Activated CD8-positive, alpha-beta memory T cell treated with anti-CD3 and anti-CD28 coated beads, Interleukin-2, amount 50 U/mL, for 48 hours (primary cell): ENCODE data around the gene CCDC127.
"Not testable (repeated sequence)": the region's sequence is repeated elsewhere in the genome, so short reads cannot be mapped to it uniquely, and the experiment has no call there.

ENCODE experiments used
- DNase-seq: peaks from one replicate; pipeline ENCODE4 v3.0.0-alpha.2; 2020

The CCDC127 gene

GRCh38 chr5:201672-202071, 16.3 kb downstream of the CCDC127 start:
- DNase-seq, result no peak

DNA sequence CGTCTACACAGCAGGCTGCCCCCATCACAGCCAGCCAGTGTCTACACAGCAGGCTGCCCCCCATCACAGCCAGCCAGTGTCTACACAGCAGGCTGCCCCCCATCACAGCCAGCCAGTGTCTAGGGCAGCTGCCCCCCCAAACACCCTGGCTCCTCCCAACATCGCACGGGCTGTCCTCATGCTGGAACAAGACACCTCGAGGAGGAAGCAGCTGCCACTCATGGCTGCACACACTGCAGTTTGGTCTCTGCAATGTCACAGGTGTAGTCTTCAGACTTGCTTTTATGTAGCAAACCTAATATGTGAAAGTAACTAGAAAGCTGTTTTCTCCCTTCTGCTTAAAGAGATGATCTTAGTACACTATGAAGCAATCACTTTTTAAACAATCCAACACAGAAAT, 17.0 kb downstream of the CCDC127 start:
- no peak for DNase-seq

- no peak for DNase-seq
Observed at GRCh38 chr5:199950-200645, 17.9 kb downstream of the CCDC127 start.

DNA sequence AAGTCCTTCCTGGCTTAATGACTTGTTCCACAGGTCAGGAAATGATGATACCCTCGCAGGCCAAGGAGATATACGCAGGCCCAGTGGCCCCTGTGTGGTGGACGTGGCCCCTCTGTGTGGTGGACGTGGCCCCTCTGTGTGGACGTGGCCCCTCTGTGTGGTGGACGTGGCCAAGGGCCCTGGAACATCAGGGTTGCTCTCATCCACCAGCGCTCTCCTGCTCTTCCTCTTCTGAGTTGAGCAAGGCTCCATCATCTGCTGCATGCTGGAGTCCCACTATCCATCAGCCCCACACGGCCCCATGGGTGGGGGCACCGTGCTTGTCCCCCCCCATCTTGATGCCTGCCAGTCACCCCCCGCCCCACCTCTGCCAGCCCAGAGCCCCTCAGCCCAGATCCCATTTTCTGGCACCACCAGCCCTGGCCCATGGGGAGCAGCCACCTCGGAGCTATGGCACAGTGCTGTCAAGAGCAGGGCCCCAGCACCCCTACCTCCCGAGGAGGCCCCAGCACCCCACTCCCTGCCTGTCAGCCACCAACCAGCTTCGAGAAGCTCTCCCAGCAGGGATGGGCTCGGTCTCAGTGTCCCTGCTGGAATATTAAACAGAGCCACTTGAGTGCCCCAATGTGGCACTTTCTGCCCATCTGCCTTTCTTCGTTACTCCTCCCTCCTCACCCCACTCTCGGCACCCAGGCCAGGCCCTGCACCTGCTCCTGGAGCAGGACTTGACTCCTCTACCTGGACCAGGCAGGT, 18.6 kb downstream of the CCDC127 start:
- no peak for DNase-seq

GRCh38 chr5:198516-199196, 19.3 kb downstream of the CCDC127 start:
- no peak for DNase-seq

DNA sequence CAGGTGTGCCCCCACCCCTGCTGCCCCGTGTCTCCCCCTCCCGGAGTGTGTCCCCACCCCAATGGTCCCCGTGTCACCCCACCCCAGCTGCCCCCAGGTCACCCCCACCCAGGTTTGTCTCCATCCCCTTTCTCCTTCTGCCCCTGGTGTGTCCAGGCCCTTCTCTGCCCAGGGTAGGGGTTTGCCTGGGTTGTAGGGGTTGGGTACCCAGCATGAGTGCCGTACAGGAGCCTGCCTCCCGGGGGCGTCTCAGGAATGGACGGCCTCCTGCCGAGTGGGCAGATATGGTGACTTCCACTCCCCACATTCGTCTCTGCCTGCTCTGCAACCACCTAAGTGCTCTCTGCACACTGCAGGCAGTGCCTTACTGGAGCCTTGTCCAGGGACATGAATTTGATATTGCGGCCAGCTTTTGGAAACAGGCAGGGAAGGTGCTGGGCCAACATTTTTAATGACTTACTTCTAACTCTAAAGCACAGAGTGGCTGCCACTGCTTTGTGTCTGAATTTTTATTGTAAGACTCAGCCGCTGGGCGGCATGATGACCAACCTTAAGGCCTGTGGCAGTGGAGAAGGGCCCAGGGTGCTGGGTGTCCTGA, 20.0 kb downstream of the CCDC127 start:
- no peak for DNase-seq

DNA sequence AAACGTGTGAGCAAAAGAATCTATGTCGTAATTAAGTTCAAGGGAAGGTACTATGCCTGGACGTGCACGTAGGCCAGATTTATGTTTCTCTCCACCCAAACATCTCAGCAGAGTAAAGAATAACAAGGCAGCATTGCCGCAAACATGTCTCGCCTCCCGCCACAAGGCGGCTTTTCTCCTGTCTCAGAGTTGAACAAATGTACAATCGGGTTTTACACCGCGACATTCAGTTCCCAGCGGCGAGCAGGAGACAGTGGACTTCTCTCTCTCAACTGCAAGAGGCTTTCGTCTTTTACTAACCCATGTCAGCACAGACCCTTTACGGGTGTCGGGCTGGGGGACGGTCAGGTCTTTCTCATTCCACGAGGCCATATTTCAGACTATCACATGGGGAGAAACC, 20.9 kb downstream of the CCDC127 start:
- DNase-seq, result not testable (repeated sequence)

DNA sequence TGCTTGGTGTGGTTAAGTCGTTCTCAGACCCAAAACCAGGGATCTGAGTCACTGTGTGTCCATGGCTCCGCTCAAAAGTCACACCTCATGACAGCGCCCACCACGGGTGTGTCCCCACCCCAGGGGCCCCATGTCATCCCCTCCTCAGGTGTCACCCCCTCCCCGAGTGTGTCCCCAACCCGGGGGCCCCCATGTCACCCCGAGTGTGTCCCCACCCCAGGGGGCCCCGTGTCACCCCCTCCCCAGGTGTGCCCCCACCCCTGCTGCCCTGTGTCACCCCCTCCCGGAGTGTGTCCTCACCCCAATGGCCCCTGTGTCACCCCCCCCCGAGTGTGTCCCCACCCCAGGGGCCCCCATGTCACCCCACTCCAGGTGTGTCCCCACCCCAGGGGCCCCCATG, 21.6 kb downstream of the CCDC127 start:
- DNase-seq, result no peak

DNA sequence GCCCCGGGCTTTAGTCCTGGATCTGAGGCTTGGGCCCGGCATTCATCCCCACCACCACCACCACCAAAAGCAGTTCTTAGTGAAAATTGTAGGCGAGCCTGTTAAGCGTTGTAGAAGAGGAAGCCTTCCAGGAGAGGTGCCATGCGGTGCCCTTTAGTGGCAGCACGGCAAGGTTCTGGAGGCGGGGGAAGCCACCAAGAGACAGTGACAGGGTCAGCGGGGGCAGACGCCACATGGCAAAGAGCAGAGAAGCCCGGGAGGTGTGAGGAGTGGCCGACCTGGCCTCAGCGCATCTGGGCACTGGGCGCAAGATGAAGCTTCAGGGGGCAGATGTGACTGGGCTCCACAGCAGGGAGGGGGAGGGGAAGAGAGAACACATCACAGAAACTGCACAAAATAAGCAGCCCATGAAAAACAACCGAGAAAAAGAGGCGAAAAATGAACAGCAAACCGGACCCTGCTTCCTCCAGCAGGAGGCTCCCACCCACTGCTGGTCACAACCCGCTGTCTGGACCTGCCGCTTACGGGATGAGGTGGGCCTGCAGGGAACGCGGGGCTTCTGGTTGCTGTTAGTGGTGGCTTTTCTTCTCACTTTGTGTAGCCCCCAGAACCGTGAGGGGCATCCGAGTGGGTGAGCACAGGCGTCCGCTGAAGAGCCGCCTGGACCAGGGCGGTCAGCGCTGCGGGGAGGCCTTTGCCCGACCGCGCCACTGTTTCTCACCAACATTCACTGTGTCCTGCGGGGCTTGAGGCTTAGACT, 22.4 kb downstream of the CCDC127 start:
- no peak for DNase-seq

DNA sequence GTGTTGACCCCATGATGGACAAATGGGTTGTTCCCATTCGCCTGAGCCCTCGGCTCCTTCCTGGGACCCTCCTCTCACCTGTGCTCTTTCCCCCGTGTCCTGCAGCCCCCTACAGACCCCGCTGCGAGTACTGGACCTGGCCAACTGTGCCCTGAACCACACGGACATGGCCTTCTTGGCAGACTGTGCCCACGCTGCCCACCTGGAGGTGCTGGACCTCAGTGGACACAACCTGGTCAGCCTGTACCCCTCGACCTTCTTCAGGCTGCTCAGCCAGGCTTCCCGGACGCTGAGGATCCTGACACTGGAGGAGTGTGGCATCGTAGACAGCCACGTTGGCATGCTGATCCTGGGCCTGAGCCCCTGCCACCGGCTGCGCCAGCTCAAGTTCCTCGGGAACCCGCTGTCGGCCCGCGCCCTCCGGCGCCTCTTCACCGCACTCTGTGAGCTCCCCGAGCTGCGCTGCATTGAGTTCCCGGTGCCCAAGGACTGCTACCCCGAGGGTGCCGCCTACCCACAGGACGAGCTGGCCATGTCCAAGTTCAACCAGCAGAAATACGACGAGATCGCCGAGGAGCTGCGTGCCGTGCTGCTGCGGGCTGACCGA, 23.2 kb downstream of the CCDC127 start:
- no peak for DNase-seq

DNA sequence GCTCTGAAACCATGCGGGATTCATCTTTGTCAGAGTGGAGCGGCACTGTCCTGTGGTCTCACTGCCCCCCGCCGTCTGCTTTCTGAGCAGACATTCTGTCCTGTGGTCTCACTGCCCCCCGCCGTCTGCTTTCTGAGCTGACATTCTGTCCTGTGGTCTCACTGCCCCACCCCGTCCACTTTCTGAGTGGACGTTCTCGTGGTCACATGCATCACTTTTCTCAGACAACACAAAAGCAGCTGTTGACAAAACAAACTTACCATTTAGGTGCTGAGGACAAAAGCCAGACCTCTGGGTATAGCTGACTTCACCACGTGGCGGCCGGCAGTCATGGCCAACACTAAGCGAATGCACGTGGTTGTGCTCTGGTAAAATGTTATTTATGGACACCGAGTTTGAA, 23.9 kb downstream of the CCDC127 start:
- DNase-seq, result no peak

- no peak for DNase-seq
Observed at GRCh38 chr5:192970-193831, 24.8 kb downstream of the CCDC127 start.

DNA sequence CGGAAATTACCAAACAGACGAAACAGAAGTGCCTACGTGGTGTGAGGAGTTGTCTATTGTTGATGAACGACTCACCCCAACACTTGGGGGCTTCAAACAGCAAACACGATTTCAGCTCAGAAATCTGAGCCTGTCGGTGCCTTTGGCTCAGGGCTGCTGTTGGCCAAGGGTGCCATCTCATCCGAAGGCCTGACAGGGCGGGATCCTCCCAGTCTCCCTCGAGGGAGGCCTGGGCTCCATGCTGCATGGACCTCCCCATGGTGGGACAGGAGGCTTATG, 25.3 kb downstream of the CCDC127 start:
- no peak for DNase-seq

- no peak for DNase-seq
Observed at GRCh38 chr5:191949-192690, 25.8 kb downstream of the CCDC127 start.

- peak; percentile 59 for DNase-seq
Observed at GRCh38 chr5:191036-191948, 26.7 kb downstream of the CCDC127 start, which contains the start of gene LRRC14B. TSS of gene LRRC14B (plus strand) at chr5:191495. CDS start at chr5:191539, 44 bp downstream.

- DNase-seq, result no peak
Observed at GRCh38 chr5:190366-191035, 27.5 kb downstream of the CCDC127 start.

GRCh38 chr5:189976-190365, 28.0 kb downstream of the CCDC127 start:
- no peak for DNase-seq

DNA sequence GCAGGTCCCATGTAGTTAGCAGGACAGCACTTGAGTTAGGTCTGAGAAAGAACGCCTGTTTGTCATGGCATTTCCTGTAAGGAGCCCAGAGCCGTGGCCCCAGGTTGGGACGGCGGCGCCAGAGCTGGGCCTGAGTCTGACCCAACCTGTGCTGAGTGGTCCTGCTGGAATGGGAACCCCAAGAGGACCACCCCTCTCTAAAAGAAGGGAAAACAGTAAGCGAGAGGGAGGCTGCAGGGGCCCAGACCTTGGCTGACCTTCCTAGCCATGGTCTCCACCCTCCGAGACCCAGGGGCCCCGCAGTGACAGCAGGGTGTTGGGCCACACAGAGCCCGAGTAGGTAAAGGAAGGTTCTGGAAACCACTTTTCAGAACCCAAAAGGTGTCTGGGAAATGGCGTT, 28.5 kb downstream of the CCDC127 start:
- DNase-seq, result no peak
